Activated B cell treated with CpG ODN at 0.5 μM for 24 hours (primary cell): Measurements from ENCODE around the gene EVX1. TPM values are rescaled to one million over a fixed set of nuclear protein-coding genes. Genes with fewer than 3 reads are reported as not detected.

Experiments used
- ATAC-seq: fragments of 200-7000 bp; cut with Tn5 transposase; one replicate; pipeline ENCODE4 v1.10.0; 2021; ENCODE audit warnings: low read depth, mild to moderate bottlenecking, moderate library complexity
- CTCF ChIA-PET: fragments of 350-600 bp; sonication (Branson Sonifier 250); formaldehyde crosslinking; loops from one replicate; lab custom pipeline; 2021; ENCODE audit warnings: antibody characterized with exemption; lab: Charles Lee
- POLR2A ChIA-PET: fragments of 350-600 bp; sonication (Branson Sonifier 250); formaldehyde crosslinking; loops from one replicate; lab custom pipeline; 2021; ENCODE audit warnings: antibody characterized with exemption; lab: Charles Lee
- DNase-seq: peaks from one replicate; pipeline ENCODE4 v3.0.0; 2022
- H3K27ac Mint-ChIP-seq: one replicate; pipeline ENCODE4 v1.8.0; 2020; ENCODE audit warnings: mixed read lengths
- H3K27me3 Mint-ChIP-seq: one replicate; pipeline ENCODE4 v1.8.0; 2021; ENCODE audit warnings: mixed read lengths
- H3K36me3 Mint-ChIP-seq: one replicate; pipeline ENCODE4 v1.8.0; 2021; ENCODE audit warnings: low read depth, mixed read lengths
- H3K4me1 Mint-ChIP-seq: one replicate; pipeline ENCODE4 v1.8.0; 2021; ENCODE audit warnings: mixed read lengths
- H3K4me3 Mint-ChIP-seq: one replicate; pipeline ENCODE4 v1.8.0; 2020; ENCODE audit warnings: mild to moderate bottlenecking, mixed read lengths
- H3K9me3 Mint-ChIP-seq: one replicate; pipeline ENCODE4 v1.8.0; 2020; ENCODE audit warnings: mixed read lengths
- intact Hi-C: fragments of 100-400 bp; cut with micrococcal nuclease; formaldehyde crosslinking; loops from one replicate; pipeline ENCODE4 v1.15.1; 2024
- total RNA-seq: library from RNA; stranded (reverse); gene quantifications from 2 replicates; pipeline ENCODE4 v1.2.3, GENCODE V29; 2022
- TF ChIP-seq, protein P1 (sequence below): fragments of 200-600 bp; IDR thresholded peaks from one replicate; pipeline ENCODE4 v1.8.0; 2022; ENCODE audit warnings: antibody characterized with exemption, mild to moderate bottlenecking

EVX1 gene
- total RNA-seq, 1 donor from 2014 or later = not detected

DNA sequence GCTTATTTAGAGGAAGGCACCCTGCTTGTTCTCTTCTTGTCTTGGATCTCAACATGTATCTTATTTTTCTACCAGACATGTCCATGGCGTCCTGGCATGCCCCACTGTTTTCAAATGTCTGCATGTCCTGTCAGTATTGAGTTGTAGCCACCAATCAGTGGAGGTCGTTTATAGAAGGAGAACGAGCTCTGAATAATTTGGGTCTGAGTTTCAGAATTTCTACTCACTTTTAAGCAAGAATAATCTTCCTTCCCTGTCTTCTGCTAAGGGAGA, 39.8 kb upstream of the EVX1 start:
- no peaks in the 10 kb centered on the region for H3K36me3 Mint-ChIP-seq
- TF ChIP-seq, protein P1, sequence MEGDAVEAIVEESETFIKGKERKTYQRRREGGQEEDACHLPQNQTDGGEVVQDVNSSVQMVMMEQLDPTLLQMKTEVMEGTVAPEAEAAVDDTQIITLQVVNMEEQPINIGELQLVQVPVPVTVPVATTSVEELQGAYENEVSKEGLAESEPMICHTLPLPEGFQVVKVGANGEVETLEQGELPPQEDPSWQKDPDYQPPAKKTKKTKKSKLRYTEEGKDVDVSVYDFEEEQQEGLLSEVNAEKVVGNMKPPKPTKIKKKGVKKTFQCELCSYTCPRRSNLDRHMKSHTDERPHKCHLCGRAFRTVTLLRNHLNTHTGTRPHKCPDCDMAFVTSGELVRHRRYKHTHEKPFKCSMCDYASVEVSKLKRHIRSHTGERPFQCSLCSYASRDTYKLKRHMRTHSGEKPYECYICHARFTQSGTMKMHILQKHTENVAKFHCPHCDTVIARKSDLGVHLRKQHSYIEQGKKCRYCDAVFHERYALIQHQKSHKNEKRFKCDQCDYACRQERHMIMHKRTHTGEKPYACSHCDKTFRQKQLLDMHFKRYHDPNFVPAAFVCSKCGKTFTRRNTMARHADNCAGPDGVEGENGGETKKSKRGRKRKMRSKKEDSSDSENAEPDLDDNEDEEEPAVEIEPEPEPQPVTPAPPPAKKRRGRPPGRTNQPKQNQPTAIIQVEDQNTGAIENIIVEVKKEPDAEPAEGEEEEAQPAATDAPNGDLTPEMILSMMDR = no peak
- H3K27me3 Mint-ChIP-seq = peaks cover 75% of the 10 kb centered on the region
- intact Hi-C loops = loop anchor here (2.0 kb wide), 1 partner anchor 38 kb away; no protein-coding TSS in a partner anchor
- ATAC-seq (no peak), DNase-seq (no peak)
- no peak overlapping the region for H3K4me3 Mint-ChIP-seq
- H3K9me3 Mint-ChIP-seq = no peaks in the 10 kb centered on the region
- peak overlapping the region; percentile 35 for H3K27ac Mint-ChIP-seq
- ChIA-PET CTCF (no interaction called here), POLR2A (no interaction called here)
- H3K4me1 Mint-ChIP-seq = peaks cover 33% of the 10 kb centered on the region

DNA sequence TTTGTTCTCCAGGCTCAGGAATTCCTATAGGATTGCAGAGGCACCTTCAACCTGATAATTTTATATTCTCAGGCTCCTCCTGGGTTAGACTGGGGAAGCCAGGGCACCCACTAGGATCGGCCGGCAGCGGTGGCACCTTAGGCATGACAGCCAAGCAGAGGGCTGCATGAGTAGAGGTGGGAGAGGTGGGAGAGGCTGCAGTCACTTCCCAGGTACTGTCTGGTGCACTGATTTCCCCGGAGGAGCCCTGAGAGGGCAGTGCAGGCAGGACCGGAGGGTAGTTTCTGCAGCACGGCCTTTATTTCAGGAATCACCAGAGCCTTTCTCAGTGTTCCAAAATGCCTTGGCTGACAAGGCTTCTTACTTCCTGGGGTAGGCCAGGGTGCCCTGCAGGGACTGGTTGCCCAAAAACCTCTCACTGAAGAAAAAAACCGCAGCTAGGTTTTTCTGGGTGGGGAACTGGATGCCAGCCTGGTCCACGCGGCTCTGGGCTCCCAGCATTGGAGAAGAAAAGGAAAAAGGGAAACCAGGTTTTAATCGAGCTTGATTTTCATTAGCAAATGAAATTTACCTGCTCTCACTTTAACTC, 39.1 kb upstream of the EVX1 start:
- H3K27me3 Mint-ChIP-seq = peaks cover 73% of the 10 kb centered on the region
- ChIA-PET POLR2A (no interaction called here), CTCF (no interaction called here)
- TF ChIP-seq, protein P1 = no peak
- peaks cover 33% of the 10 kb centered on the region for H3K4me1 Mint-ChIP-seq
- no peak overlapping the region for H3K4me3 Mint-ChIP-seq
- no peak for ATAC-seq
- no peaks in the 10 kb centered on the region for H3K9me3 Mint-ChIP-seq
- intact Hi-C loops = loop anchor here (2.0 kb wide), 1 partner anchor 37 kb away; no protein-coding TSS in a partner anchor
- no peaks in the 10 kb centered on the region for H3K36me3 Mint-ChIP-seq
- H3K27ac Mint-ChIP-seq = no peak overlapping the region
- no peak for DNase-seq

DNA sequence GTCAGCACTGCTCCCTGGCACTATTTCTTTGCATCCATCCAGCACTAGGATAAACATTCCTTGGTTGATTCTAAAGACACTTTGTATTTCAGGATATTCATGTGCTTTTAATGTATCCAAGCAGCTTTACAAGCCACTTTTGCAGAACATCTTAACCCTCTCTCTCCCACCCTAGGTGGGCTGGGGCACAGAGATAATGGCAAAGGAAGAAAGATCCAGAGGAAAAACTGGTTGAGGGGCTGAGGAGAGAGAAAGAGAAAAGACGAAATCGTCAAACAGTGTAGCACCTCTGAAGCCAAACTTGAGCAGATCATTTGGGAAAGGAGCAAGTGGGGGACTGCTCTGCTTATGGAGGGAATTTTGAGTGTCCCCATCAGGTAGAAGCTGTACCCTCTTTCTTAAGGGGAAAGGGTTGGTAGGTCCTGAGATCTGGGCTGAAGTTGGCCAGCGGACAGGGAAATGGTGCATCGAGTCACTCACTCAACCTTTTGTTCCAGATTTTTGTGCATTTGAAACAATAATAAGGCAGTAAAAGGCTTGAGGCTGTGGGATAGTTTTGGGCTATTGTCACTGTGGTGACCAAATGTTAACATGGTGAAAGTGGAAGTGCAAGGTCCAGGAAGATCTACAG, 38.5 kb upstream of the EVX1 start:
- no peak overlapping the region for H3K27ac Mint-ChIP-seq
- no peaks in the 10 kb centered on the region for H3K9me3 Mint-ChIP-seq
- intact Hi-C loops = loop anchor here (2.0 kb wide), 1 partner anchor 37 kb away; no protein-coding TSS in a partner anchor
- TF ChIP-seq, protein P1 = no peak
- H3K4me3 Mint-ChIP-seq = no peak overlapping the region
- H3K4me1 Mint-ChIP-seq = peaks cover 30% of the 10 kb centered on the region
- ChIA-PET POLR2A (no interaction called here), CTCF (no interaction called here)
- H3K27me3 Mint-ChIP-seq = peaks cover 78% of the 10 kb centered on the region
- DNase-seq (no peak), ATAC-seq (no peak)
- H3K36me3 Mint-ChIP-seq = no peaks in the 10 kb centered on the region

DNA sequence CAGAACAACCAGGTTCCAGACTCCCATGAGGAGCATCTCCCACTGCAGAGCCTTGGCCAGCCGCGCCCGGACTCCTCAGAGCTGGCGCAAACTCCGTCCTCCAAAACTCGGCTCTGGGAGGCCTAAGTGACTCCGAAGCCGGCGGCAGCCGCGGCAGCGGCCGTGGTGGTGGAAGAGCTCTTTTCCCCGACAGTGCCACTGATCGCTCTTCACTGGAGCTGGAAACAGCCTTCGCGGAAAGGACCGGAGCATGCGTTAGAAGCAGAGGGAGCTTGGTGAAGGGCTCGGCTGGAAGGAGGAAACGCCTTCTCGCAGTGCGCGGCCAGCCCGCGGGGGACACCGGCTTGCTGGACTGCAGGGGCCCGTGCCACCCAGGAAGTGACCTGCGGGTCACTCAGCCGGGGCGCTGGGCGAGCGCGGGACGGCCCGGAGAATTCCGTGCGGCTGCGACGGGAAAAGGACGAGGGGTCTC, 37.7 kb upstream of the EVX1 start:
- DNase-seq = no peak
- POLR2A ChIA-PET = no interaction called here
- H3K4me1 Mint-ChIP-seq = peaks cover 29% of the 10 kb centered on the region
- no peaks in the 10 kb centered on the region for H3K36me3 Mint-ChIP-seq
- TF ChIP-seq, protein P1 = no peak
- CTCF ChIA-PET = interaction anchor here (0.6 to 1.8 kb wide), 3 partner anchors 10 to 570 kb away, joined by 3 to 5 read pairs (median 4); no protein-coding TSS in a partner anchor
- no peak overlapping the region for H3K4me3 Mint-ChIP-seq
- no peak for ATAC-seq
- H3K9me3 Mint-ChIP-seq = no peaks in the 10 kb centered on the region
- H3K27me3 Mint-ChIP-seq = peaks cover 81% of the 10 kb centered on the region
- no peak overlapping the region for H3K27ac Mint-ChIP-seq
- intact Hi-C loops = no loop called here
